H1 (cell line): ENCODE results near the gene PTPRE. TPM values are rescaled to one million over a fixed set of nuclear protein-coding genes. Genes with fewer than 3 reads are reported as not detected.

ENCODE experiments used
- CTCF ChIA-PET: fragments of 300-600 bp; sonication (Branson Sonifier 250); formaldehyde crosslinking; loops from one replicate; lab custom pipeline; 2021; ENCODE audit not compliant: partially characterized antibody; lab: Charles Lee
- POLR2A ChIA-PET: fragments of 300-600 bp; sonication (Branson Sonifier 250); formaldehyde crosslinking; loops from one replicate; lab custom pipeline; 2021; ENCODE audit warnings: inconsistent platforms; ENCODE audit not compliant: partially characterized antibody; lab: Charles Lee
- DNase-seq, 2 experiments: peaks; one replicate each; pipeline versions ENCODE4 v3.0.0 to v3.0.0-alpha.2; 2010 to 2022; ENCODE audit warnings: low spot score in 2 of 2, low read depth in 1 of 2, mixed read lengths in 1 of 2
- FAIRE-seq: peaks from 2 replicates; lab custom pipeline; 2011; peaks lifted over from hg19 to GRCh38; lab: Jason Lieb, UNC
- H2AFZ ChIP-seq: 2 replicates; pipeline ENCODE4 v1.8.1; 2012; ENCODE audit warnings: low read length, inconsistent platforms
- H2AK5ac ChIP-seq: 2 replicates; pipeline ENCODE4 v1.6.1; 2013; ENCODE audit warnings: low read depth, low read length
- H2BK120ac ChIP-seq: replicated peaks from 2 replicates; pipeline ENCODE3; 2013; ENCODE audit warnings: low read depth, low read length, inconsistent platforms
- H2BK12ac ChIP-seq: 2 replicates; pipeline ENCODE4 v1.6.1; 2013; ENCODE audit warnings: low read depth, low read length
- H2BK15ac ChIP-seq: 2 replicates; pipeline ENCODE4 v1.6.1; 2013; ENCODE audit warnings: low read length
- H2BK20ac ChIP-seq: 2 replicates; pipeline ENCODE4 v1.6.1; 2013; ENCODE audit warnings: low read length
- H2BK5ac ChIP-seq: 2 replicates; pipeline ENCODE4 v1.6.1; 2013; ENCODE audit warnings: low read depth, low read length
- H3K14ac ChIP-seq: 2 replicates; pipeline ENCODE4 v1.6.1; 2013; ENCODE audit warnings: inconsistent platforms; ENCODE audit not compliant: insufficient read length
- H3K18ac ChIP-seq: 2 replicates; pipeline ENCODE4 v1.6.1; 2013; ENCODE audit warnings: low read length; ENCODE audit errors: extremely low read depth
- H3K23ac ChIP-seq: 2 replicates; pipeline ENCODE4 v1.6.1; 2013; ENCODE audit warnings: inconsistent platforms; ENCODE audit not compliant: insufficient read length
- H3K23me2 ChIP-seq: 2 replicates; pipeline ENCODE4 v1.6.1; 2013; ENCODE audit warnings: low read depth, low read length
- H3K27ac ChIP-seq: 2 replicates; pipeline ENCODE4 v1.6.1; 2011; ENCODE audit warnings: low read depth, low read length, inconsistent platforms
- H3K27me3 ChIP-seq, 4 experiments: replicated peaks in 1 of 4; 1 replicate in 1 of 4; 2 replicates in 3 of 4; pipeline versions ENCODE4 v1.6.1 to v1.8.1; 2011 to 2013; ENCODE audit warnings: low read length in 3 of 4, mild to moderate bottlenecking in 3 of 4, inconsistent platforms in 2 of 4, mixed read lengths in 2 of 4, moderate library complexity in 1 of 4; ENCODE audit not compliant: control insufficient read depth in 3 of 4, insufficient read depth in 3 of 4; ENCODE audit errors: extremely low read depth in 1 of 4
- H3K36me3 ChIP-seq, 4 experiments: 2 replicates each; pipeline versions ENCODE4 v1.6.1 to v1.8.1; 2011 to 2013; ENCODE audit warnings: mild to moderate bottlenecking in 4 of 4, low read length in 3 of 4, moderate library complexity in 2 of 4, control low read depth in 1 of 4, inconsistent platforms in 1 of 4; ENCODE audit not compliant: insufficient read depth in 4 of 4, control insufficient read depth in 2 of 4
- H3K4ac ChIP-seq: replicated peaks from 2 replicates; pipeline ENCODE3; 2013; ENCODE audit warnings: low read length, low read depth, mixed read lengths, inconsistent platforms; ENCODE audit not compliant: insufficient read length
- H3K4me1 ChIP-seq, 4 experiments: replicated peaks in 1 of 4; 1 replicate in 1 of 4; 2 replicates in 3 of 4; pipeline versions ENCODE4 v1.6.1 to v1.8.1; 2011 to 2013; ENCODE audit warnings: low read length in 3 of 4, inconsistent platforms in 2 of 4, mixed read lengths in 1 of 4; ENCODE audit not compliant: insufficient read depth in 4 of 4, control insufficient read depth in 3 of 4
- H3K4me2 ChIP-seq, 2 experiments: 2 replicates each; pipeline versions ENCODE4 v1.6.1 to v1.8.1; 2011 to 2013; ENCODE audit warnings: low read depth in 2 of 2, low read length in 2 of 2, control low read depth in 1 of 2, inconsistent platforms in 1 of 2, mild to moderate bottlenecking in 1 of 2; ENCODE audit not compliant: insufficient read depth in 1 of 2
- H3K4me3 ChIP-seq, 4 experiments: fragments of 200-600, 300-600 bp in 1 of 4; sonication (generic), shearing (Covaris generic), sonication (Bioruptor Twin) in 1 of 4; 2 replicates each; pipeline versions ENCODE4 v1.5.1 to v1.8.1; 2011 to 2016; ENCODE audit warnings: low read length in 4 of 4, low read depth in 3 of 4, control low read depth in 2 of 4, inconsistent platforms in 2 of 4, mild to moderate bottlenecking in 2 of 4, mixed read lengths in 1 of 4, moderate library complexity in 1 of 4; ENCODE audit not compliant: insufficient read depth in 2 of 4; ENCODE audit errors: extremely low read depth in 1 of 4
- H3K56ac ChIP-seq: replicated peaks from 2 replicates; pipeline ENCODE3; 2013; ENCODE audit warnings: low read depth, mild to moderate bottlenecking, mixed read lengths, low read length, inconsistent platforms; ENCODE audit not compliant: insufficient read length
- H3K79me1 ChIP-seq: 2 replicates; pipeline ENCODE4 v1.6.1; 2013; ENCODE audit warnings: low read depth, low read length, control low read depth
- H3K79me2 ChIP-seq, 2 experiments: 2 replicates each; pipeline versions ENCODE4 v1.6.1 to v1.8.1; 2012 to 2013; ENCODE audit warnings: low read length in 2 of 2, mild to moderate bottlenecking in 2 of 2, inconsistent platforms in 1 of 2; ENCODE audit not compliant: insufficient read depth in 2 of 2, control insufficient read depth in 1 of 2
- H3K9ac ChIP-seq, 4 experiments: replicated peaks in 1 of 4; 1 replicate in 1 of 4; 2 replicates in 3 of 4; pipeline versions ENCODE4 v1.6.1 to v1.8.1; 2011 to 2013; ENCODE audit warnings: low read depth in 3 of 4, low read length in 3 of 4, control low read depth in 2 of 4, mild to moderate bottlenecking in 2 of 4, moderate library complexity in 2 of 4, inconsistent platforms in 1 of 4; ENCODE audit errors: extremely low read depth in 1 of 4
- H3K9me3 ChIP-seq, 2 experiments: 2 replicates each; pipeline versions ENCODE4 v1.6.1 to v1.8.1; 2012 to 2013; ENCODE audit warnings: mild to moderate bottlenecking in 2 of 2, moderate library complexity in 2 of 2, control low read depth in 1 of 2, inconsistent platforms in 1 of 2, low read depth in 1 of 2, low read length in 1 of 2, mixed read lengths in 1 of 2; ENCODE audit not compliant: insufficient read depth in 2 of 2
- H4K20me1 ChIP-seq, 2 experiments: replicated peaks in 1 of 2; 2 replicates each; pipeline versions ENCODE3 to v1.8.1; 2011 to 2013; ENCODE audit warnings: inconsistent platforms in 2 of 2, low read length in 2 of 2, mild to moderate bottlenecking in 1 of 2; ENCODE audit not compliant: insufficient read depth in 2 of 2, control insufficient read depth in 1 of 2
- H4K5ac ChIP-seq: 2 replicates; pipeline ENCODE4 v1.6.1; 2013; ENCODE audit warnings: low read length, low read depth, mixed read lengths, inconsistent platforms; ENCODE audit not compliant: insufficient read length
- H4K8ac ChIP-seq: 2 replicates; pipeline ENCODE4 v1.8.0; 2013; ENCODE audit warnings: mild to moderate bottlenecking, moderate library complexity, low read length, inconsistent platforms; ENCODE audit not compliant: insufficient read depth; ENCODE audit errors: extremely low read depth
- H4K91ac ChIP-seq: replicated peaks from 2 replicates; pipeline ENCODE3; 2013; ENCODE audit warnings: low read length, mixed read lengths, inconsistent platforms; ENCODE audit not compliant: insufficient read length
- ATF3 ChIP-seq: IDR thresholded peaks from 2 replicates; pipeline ENCODE4 v1.6.1; 2011; ENCODE audit warnings: low read depth, mild to moderate bottlenecking, low read length; ENCODE audit not compliant: insufficient read depth
- CHD1 ChIP-seq: IDR thresholded peaks from 2 replicates; pipeline ENCODE4 v1.6.1; 2012; ENCODE audit warnings: low read depth, low read length, improper control_type of control experiment
- CTBP2 ChIP-seq: IDR thresholded peaks from 2 replicates; pipeline ENCODE4 v1.7.0; 2011; ENCODE audit warnings: borderline replicate concordance, mild to moderate bottlenecking, moderate library complexity, mixed read lengths, low read length; ENCODE audit not compliant: insufficient read depth, insufficient read length
- CTCF ChIP-seq, 3 experiments: IDR thresholded peaks; 1 replicate in 2 of 3; 2 replicates in 1 of 3; pipeline versions ENCODE4 v1.5.1 to v1.6.1; 2011; ENCODE audit warnings: low read length in 3 of 3, mild to moderate bottlenecking in 3 of 3, inconsistent platforms in 2 of 3, low read depth in 1 of 3, moderate library complexity in 1 of 3; ENCODE audit not compliant: insufficient read depth in 1 of 3; ENCODE audit errors: control extremely low read depth in 1 of 3
- GABPA ChIP-seq: IDR thresholded peaks from 2 replicates; pipeline ENCODE4 v1.6.1; 2011; ENCODE audit warnings: mild to moderate bottlenecking, low read length, moderate library complexity, borderline replicate concordance; ENCODE audit not compliant: insufficient read depth
- JUN ChIP-seq: IDR thresholded peaks from 2 replicates; pipeline ENCODE4 v1.6.1; 2011; ENCODE audit warnings: low read depth, mild to moderate bottlenecking, improper control_type of control experiment, low read length
- NANOG ChIP-seq: IDR thresholded peaks from 2 replicates; pipeline ENCODE4 v1.6.1; 2011; ENCODE audit warnings: low read length, low read depth, mild to moderate bottlenecking, inconsistent platforms; ENCODE audit not compliant: insufficient read depth, poor library complexity, severe bottlenecking
- POLR2AphosphoS5 ChIP-seq: IDR thresholded peaks from 2 replicates; pipeline ENCODE4 v1.6.1; 2011; ENCODE audit warnings: low read depth, low read length
- SIRT6 ChIP-seq: IDR thresholded peaks from one replicate; pipeline ENCODE4 v1.7.1; 2012; ENCODE audit warnings: low read length, inconsistent platforms
- SP4 ChIP-seq: IDR thresholded peaks from 2 replicates; pipeline ENCODE4 v1.6.1; 2012; ENCODE audit warnings: low read length, inconsistent platforms
- WGBS, 2 experiments: shearing (Covaris generic) in 1 of 2; methylation state at CpG; one replicate each; pipeline versions ENCODE4 v1.1.6 to v1.1.7; 2013 to 2015; ENCODE audit warnings: low lambda C conversion rate in 2 of 2, mixed read lengths in 2 of 2, inconsistent platforms in 1 of 2, low coverage in 1 of 2, missing lambda C conversion rate in 1 of 2; ENCODE audit not compliant: insufficient replicate concordance in 2 of 2, insufficient coverage in 1 of 2, insufficient read length in 1 of 2; ENCODE audit errors: extremely low coverage in 1 of 2, missing lambda C conversion rate in 1 of 2; 5-methylcytosine and 5-hydroxymethylcytosine counted together
- polyA plus RNA-seq, 7 experiments: library from polyadenylated mRNA; depleted of rRNA in 3 of 7; stranded (reverse) in 5 of 7; unstranded in 2 of 7; fragments of >200 nt in 5 of 7; fragments of 200-250 nt in 2 of 7; gene quantifications; 1 replicate in 5 of 7; 2 replicates in 1 of 7; 4 replicates in 1 of 7; pipeline versions ENCODE4 v1.2.1 to v1.2.3, GENCODE V29; 2011 to 2013; ENCODE audit warnings: missing spikeins in 2 of 7, mixed read lengths in 2 of 7
- total RNA-seq: library from RNA; stranded (reverse); fragmentation: NEBNext Ultra II Directional; extraction: Animal tissue kit (Norgen Biotek cat#: 25700); gene quantifications from 2 replicates; pipeline ENCODE4 v1.2.1, GENCODE V29; 2021

The PTPRE gene
- total and polyA plus RNA-seq, 2 of the 8 experiments (the other 6 are each of a cell fraction or from before 2014, with no cell fraction given): 0.33 to 0.54 TPM

GRCh38 chr10:128048819-128049210 lies 141.9 kb downstream of the PTPRE start:
- Histone ChIP-seq H3K4me2 (no peak overlapping the region), H3K56ac (no peak overlapping the region), H3K79me1 (no peaks in the 10 kb centered on the region), H4K20me1 (no peaks in the 10 kb centered on the region), H3K18ac (no peak overlapping the region), H2BK5ac (no peak overlapping the region), H4K5ac (no peak overlapping the region), H2BK12ac (no peak overlapping the region), H3K36me3 (no peaks in the 10 kb centered on the region), H2BK120ac (no peak overlapping the region), H2AFZ (no peak overlapping the region), H2BK20ac (no peak overlapping the region), H3K9me3 (no peaks in the 10 kb centered on the region), H3K23ac (no peak overlapping the region), H3K4me3 (no peak overlapping the region), H3K9ac (no peak overlapping the region), H3K14ac (no peak overlapping the region), H3K4ac (no peak overlapping the region), H2BK15ac (no peak overlapping the region), H4K8ac (no peak overlapping the region), H3K27ac (no peak overlapping the region), H3K79me2 (no peaks in the 10 kb centered on the region), H3K23me2 (peaks cover 4% of the 10 kb centered on the region; the same call in 1 of the 2 replicates), H2AK5ac (no peak overlapping the region), H3K27me3 (no peaks in the 10 kb centered on the region), H4K91ac (no peak overlapping the region), H3K4me1 (peaks cover 0 to 2% (median 0%) of the 10 kb centered on the region in 4 experiments; a peak in 2 of 7 replicates)
- DNase-seq (no peak), FAIRE-seq (no peak)
- 84% methylated on average over 6 of the region's 6 CpGs; no CpG with 5 or more reads in 1 of the 2 experiments for WGBS, 2 experiments
- CTCF ChIA-PET: interaction anchor here (0.9 to 5.3 kb wide), 8 partner anchors 10 to 142 kb away, joined by 3 to 57 read pairs (median 10); partner anchors contain the start of gene PTPRE
- POLR2A ChIA-PET: no interaction called here
- TF ChIP-seq SIRT6 (no peak), CTCF (IDR thresholded peaks at IDR 0.05; ENCODE audit: control extremely low read depth in 1 of 3, insufficient read depth in 1 of 3, low read depth in 1 of 3, low read length in 3 of 3) (no peak), JUN (no peak), GABPA (no peak), SP4 (no peak), NANOG (no peak), ATF3 (no peak), CTBP2 (no peak), POLR2AphosphoS5 (no peak), CHD1 (no peak)
